Liver (tissue), 9 donors: Measurements from ENCODE around the gene DENND4C. TPM values are rescaled to one million over a fixed set of nuclear protein-coding genes. Genes with fewer than 3 reads are reported as not detected.

Source experiments
- DNase-seq: peaks from one replicate; pipeline ENCODE4 v3.0.0-alpha.2; 2017; ENCODE audit warnings: low spot score
- H3K27ac ChIP-seq, 2 donors: one replicate each; pipeline ENCODE4 v1.7.0; 2013; ENCODE audit warnings: inconsistent platforms in 2 of 2, low read length in 2 of 2, control low read depth in 1 of 2, low read depth in 1 of 2, mild to moderate bottlenecking in 1 of 2
- H3K27me3 ChIP-seq, 4 donors: one replicate each; pipeline versions ENCODE4 v1.6.1 to v1.7.0; 2013; ENCODE audit warnings: low read length in 3 of 4, inconsistent platforms in 1 of 4, mild to moderate bottlenecking in 1 of 4, moderate library complexity in 1 of 4; ENCODE audit not compliant: control insufficient read depth in 4 of 4, insufficient read depth in 4 of 4
- H3K36me3 ChIP-seq, 4 donors: one replicate each; pipeline versions ENCODE4 v1.6.1 to v1.7.0; 2013; ENCODE audit warnings: low read length in 3 of 4, mild to moderate bottlenecking in 3 of 4, low read depth in 1 of 4, moderate library complexity in 1 of 4; ENCODE audit not compliant: control insufficient read depth in 4 of 4, insufficient read depth in 3 of 4
- H3K4me1 ChIP-seq, 4 donors: one replicate each; pipeline versions ENCODE4 v1.6.1 to v1.7.0; 2013; ENCODE audit warnings: low read length in 3 of 4, mild to moderate bottlenecking in 3 of 4, moderate library complexity in 1 of 4; ENCODE audit not compliant: control insufficient read depth in 4 of 4, insufficient read depth in 4 of 4
- H3K4me3 ChIP-seq, 3 donors: one replicate each; pipeline versions ENCODE4 v1.6.1 to v1.7.0; 2013; ENCODE audit warnings: low read length in 3 of 3, control low read depth in 1 of 3, low read depth in 1 of 3, mild to moderate bottlenecking in 1 of 3
- H3K9ac ChIP-seq, 2 donors: one replicate each; pipeline ENCODE4 v1.7.0; 2013; ENCODE audit warnings: low read length in 2 of 2, mild to moderate bottlenecking in 2 of 2, moderate library complexity in 2 of 2, control low read depth in 1 of 2, low read depth in 1 of 2
- H3K9me3 ChIP-seq, 4 donors: one replicate each; pipeline versions ENCODE4 v1.6.1 to v1.7.0; 2013; ENCODE audit warnings: low read length in 3 of 4; ENCODE audit not compliant: control insufficient read depth in 4 of 4
- EGR1 ChIP-seq, 2 donors: IDR thresholded peaks; 2 replicates each; pipeline ENCODE4 v1.6.1; 2016 to 2018; ENCODE audit warnings: antibody characterized with exemption in 2 of 2, low read depth in 2 of 2
- FOXA1 ChIP-seq: IDR thresholded peaks from 2 replicates; pipeline ENCODE4 v1.6.1; 2016; ENCODE audit warnings: antibody characterized with exemption
- FOXA2 ChIP-seq: IDR thresholded peaks from 2 replicates; pipeline ENCODE4 v1.6.1; 2016; ENCODE audit warnings: antibody characterized with exemption
- GABPA ChIP-seq, 2 donors: IDR thresholded peaks in 1 of 2; conservative IDR thresholded peaks in 1 of 2; 2 replicates each; pipeline ENCODE4 v1.6.1; 2016; ENCODE audit warnings: antibody characterized with exemption in 2 of 2, mild to moderate bottlenecking in 1 of 2, moderate library complexity in 1 of 2
- HNF4A ChIP-seq, 2 donors: conservative IDR thresholded peaks; 2 replicates each; pipeline ENCODE4 v1.6.1; 2016; ENCODE audit warnings: antibody characterized with exemption in 2 of 2, mild to moderate bottlenecking in 2 of 2
- HNF4G ChIP-seq: IDR thresholded peaks from 2 replicates; pipeline ENCODE4 v1.6.1; 2016; ENCODE audit warnings: antibody characterized with exemption
- JUND ChIP-seq, 2 donors: IDR thresholded peaks; 2 replicates each; pipeline ENCODE4 v1.6.1; 2016; ENCODE audit warnings: antibody characterized with exemption in 2 of 2
- RAD21 ChIP-seq, 2 donors: IDR thresholded peaks; 2 replicates each; pipeline ENCODE4 v1.6.1; 2016; ENCODE audit warnings: antibody characterized with exemption in 2 of 2, mild to moderate bottlenecking in 2 of 2
- RXRA ChIP-seq, 2 donors: IDR thresholded peaks; 2 replicates each; pipeline ENCODE4 v1.6.1; 2017 to 2018; ENCODE audit warnings: antibody characterized with exemption in 2 of 2, mild to moderate bottlenecking in 1 of 2
- SP1 ChIP-seq: IDR thresholded peaks from 2 replicates; pipeline ENCODE4 v1.6.1; 2018; ENCODE audit warnings: antibody characterized with exemption, mild to moderate bottlenecking
- TAF1 ChIP-seq: conservative IDR thresholded peaks from 2 replicates; pipeline ENCODE4 v1.6.1; 2016; ENCODE audit warnings: antibody characterized with exemption, mild to moderate bottlenecking
- YY1 ChIP-seq: IDR thresholded peaks from 2 replicates; pipeline ENCODE4 v1.6.1; 2016; ENCODE audit warnings: antibody characterized with exemption, mild to moderate bottlenecking
- WGBS: extraction: QIAGEN DNeasy Blood & Tissue Kit; methylation state at CpG from one replicate; pipeline ENCODE4 v1.1.7; 2013; 5-methylcytosine and 5-hydroxymethylcytosine counted together
- polyA plus RNA-seq, 2 donors: library from polyadenylated mRNA; stranded (reverse) in 1 of 2; unstranded in 1 of 2; fragments of 200-250 nt in 1 of 2; fragments of >200 nt in 1 of 2; fragmentation: Nextera tagmentation in 1 of 2; extraction: Ambion mirVana in 1 of 2; gene quantifications; one replicate each; pipeline versions ENCODE4 v1.2.1 to v1.2.3, GENCODE V29; 2013 to 2015
- total RNA-seq, 2 donors: library from RNA; depleted of rRNA; stranded (reverse); fragments of >200 nt; gene quantifications; one replicate each; pipeline ENCODE4 v1.2.3, GENCODE V29; 2014
- TF ChIP-seq, protein P1 (sequence below): IDR thresholded peaks from 2 replicates; pipeline ENCODE4 v1.6.1; 2016; ENCODE audit warnings: antibody characterized with exemption
- TF ChIP-seq, protein P2 (sequence below): IDR thresholded peaks from 2 replicates; pipeline ENCODE4 v1.6.1; 2016; ENCODE audit warnings: antibody characterized with exemption
- TF ChIP-seq, protein P3 (sequence below): IDR thresholded peaks from 2 replicates; pipeline ENCODE4 v1.6.1; 2016; ENCODE audit warnings: antibody characterized with exemption
- TF ChIP-seq, protein P4 (sequence below): IDR thresholded peaks from 2 replicates; pipeline ENCODE4 v1.6.1; 2016; ENCODE audit warnings: antibody characterized with exemption, mild to moderate bottlenecking
- donor health status: healthy.
- donor health status: healthy.
- donor health status: healthy.
- donor health status: healthy.
- donor health status: healthy.

The DENND4C gene
- total and polyA plus RNA-seq, 4 donors, result 6.9 to 54.9 (median 14.8) TPM

DNA sequence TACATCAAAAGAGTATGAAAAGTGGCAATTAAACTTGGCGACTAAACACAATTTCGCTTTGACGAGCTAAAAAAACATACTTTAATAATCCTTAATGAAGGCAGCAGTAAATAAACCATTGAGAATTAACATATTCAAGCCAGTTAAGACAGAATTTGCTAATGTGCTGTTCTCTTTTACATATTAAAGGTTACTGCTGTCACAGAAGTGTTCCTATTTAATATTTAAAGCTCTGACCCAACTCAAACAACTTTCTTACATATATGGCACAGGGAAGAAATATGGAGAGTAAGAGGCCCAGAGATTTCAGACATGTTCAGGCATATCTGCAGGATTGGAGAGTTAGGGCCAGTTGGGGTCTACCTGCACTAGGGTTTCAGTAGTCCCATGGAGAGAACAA lies 16.7 kb upstream of the DENND4C start:
- no peaks in the 10 kb centered on the region for H3K9me3 ChIP-seq
- no peak overlapping the region for H3K27ac ChIP-seq
- H3K27me3 ChIP-seq, result no peaks in the 10 kb centered on the region
- no peaks in the 10 kb centered on the region for H3K36me3 ChIP-seq
- no peaks in the 10 kb centered on the region for H3K4me1 ChIP-seq
- H3K4me3 ChIP-seq, result no peak overlapping the region
- 98% methylated on average over 3 of the region's 3 CpGs for WGBS
- H3K9ac ChIP-seq, result no peak overlapping the region
- no peak for DNase-seq
- TF ChIP-seq, protein P1, sequence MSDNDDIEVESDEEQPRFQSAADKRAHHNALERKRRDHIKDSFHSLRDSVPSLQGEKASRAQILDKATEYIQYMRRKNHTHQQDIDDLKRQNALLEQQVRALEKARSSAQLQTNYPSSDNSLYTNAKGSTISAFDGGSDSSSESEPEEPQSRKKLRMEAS, result no peak
- no peak for TF ChIP-seq HNF4A (conservative IDR thresholded peaks at IDR 0.05)
- no peak for TF ChIP-seq RAD21 (IDR thresholded peaks at IDR 0.05)

DNA sequence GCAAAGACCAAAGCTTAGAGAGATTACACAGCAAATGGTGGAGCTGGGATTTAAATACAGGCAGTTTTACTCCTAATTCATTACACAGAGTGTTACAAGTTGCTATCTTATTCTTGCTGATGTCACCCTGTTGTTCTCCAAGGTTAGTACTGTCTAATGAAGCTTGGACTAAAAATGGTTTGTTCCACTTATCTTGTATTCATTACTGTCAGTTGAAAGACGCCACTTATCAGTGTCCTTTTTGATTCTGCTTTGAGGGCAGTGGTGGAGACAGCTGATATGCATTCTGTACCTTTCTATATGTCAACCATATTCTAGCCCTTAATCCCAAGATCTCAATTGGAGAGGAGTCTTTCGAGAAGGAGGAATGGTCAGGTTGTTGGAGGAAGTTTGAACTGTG lies 14.0 kb upstream of the DENND4C start:
- no peak for TF ChIP-seq JUND (IDR thresholded peaks at IDR 0.05)
- TF ChIP-seq FOXA1, result no peak
- TF ChIP-seq EGR1 (IDR thresholded peaks at IDR 0.05; ENCODE audit: low read depth in 2 of 2), result no peak
- TF ChIP-seq HNF4A (conservative IDR thresholded peaks at IDR 0.05), result no peak
- TF ChIP-seq HNF4G, result no peak
- TF ChIP-seq SP1, result no peak
- TF ChIP-seq FOXA2, result no peak
- no peak for TF ChIP-seq YY1
- no peak for TF ChIP-seq RAD21 (IDR thresholded peaks at IDR 0.05)
- TF ChIP-seq, protein P1, result no peak
- TF ChIP-seq GABPA (IDR thresholded peaks at IDR 0.05 in 1 of 2, conservative IDR thresholded peaks at IDR 0.05 in 1 of 2), result no peak
- TF ChIP-seq, protein P2, sequence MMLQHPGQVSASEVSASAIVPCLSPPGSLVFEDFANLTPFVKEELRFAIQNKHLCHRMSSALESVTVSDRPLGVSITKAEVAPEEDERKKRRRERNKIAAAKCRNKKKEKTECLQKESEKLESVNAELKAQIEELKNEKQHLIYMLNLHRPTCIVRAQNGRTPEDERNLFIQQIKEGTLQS, result no peak
- no peak for TF ChIP-seq TAF1
- TF ChIP-seq, protein P3, sequence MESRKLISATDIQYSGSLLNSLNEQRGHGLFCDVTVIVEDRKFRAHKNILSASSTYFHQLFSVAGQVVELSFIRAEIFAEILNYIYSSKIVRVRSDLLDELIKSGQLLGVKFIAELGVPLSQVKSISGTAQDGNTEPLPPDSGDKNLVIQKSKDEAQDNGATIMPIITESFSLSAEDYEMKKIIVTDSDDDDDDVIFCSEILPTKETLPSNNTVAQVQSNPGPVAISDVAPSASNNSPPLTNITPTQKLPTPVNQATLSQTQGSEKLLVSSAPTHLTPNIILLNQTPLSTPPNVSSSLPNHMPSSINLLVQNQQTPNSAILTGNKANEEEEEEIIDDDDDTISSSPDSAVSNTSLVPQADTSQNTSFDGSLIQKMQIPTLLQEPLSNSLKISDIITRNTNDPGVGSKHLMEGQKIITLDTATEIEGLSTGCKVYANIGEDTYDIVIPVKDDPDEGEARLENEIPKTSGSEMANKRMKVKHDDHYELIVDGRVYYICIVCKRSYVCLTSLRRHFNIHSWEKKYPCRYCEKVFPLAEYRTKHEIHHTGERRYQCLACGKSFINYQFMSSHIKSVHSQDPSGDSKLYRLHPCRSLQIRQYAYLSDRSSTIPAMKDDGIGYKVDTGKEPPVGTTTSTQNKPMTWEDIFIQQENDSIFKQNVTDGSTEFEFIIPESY, result no peak
- no peak for TF ChIP-seq RXRA (IDR thresholded peaks at IDR 0.05)
- TF ChIP-seq, protein P4, sequence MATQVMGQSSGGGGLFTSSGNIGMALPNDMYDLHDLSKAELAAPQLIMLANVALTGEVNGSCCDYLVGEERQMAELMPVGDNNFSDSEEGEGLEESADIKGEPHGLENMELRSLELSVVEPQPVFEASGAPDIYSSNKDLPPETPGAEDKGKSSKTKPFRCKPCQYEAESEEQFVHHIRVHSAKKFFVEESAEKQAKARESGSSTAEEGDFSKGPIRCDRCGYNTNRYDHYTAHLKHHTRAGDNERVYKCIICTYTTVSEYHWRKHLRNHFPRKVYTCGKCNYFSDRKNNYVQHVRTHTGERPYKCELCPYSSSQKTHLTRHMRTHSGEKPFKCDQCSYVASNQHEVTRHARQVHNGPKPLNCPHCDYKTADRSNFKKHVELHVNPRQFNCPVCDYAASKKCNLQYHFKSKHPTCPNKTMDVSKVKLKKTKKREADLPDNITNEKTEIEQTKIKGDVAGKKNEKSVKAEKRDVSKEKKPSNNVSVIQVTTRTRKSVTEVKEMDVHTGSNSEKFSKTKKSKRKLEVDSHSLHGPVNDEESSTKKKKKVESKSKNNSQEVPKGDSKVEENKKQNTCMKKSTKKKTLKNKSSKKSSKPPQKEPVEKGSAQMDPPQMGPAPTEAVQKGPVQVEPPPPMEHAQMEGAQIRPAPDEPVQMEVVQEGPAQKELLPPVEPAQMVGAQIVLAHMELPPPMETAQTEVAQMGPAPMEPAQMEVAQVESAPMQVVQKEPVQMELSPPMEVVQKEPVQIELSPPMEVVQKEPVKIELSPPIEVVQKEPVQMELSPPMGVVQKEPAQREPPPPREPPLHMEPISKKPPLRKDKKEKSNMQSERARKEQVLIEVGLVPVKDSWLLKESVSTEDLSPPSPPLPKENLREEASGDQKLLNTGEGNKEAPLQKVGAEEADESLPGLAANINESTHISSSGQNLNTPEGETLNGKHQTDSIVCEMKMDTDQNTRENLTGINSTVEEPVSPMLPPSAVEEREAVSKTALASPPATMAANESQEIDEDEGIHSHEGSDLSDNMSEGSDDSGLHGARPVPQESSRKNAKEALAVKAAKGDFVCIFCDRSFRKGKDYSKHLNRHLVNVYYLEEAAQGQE, result no peak
- H3K4me1 ChIP-seq, result no peaks in the 10 kb centered on the region
- 85% methylated on average over 2 of the region's 2 CpGs for WGBS

More for the DNA sequence above, 14.0 kb upstream of the DENND4C start:
- H3K27ac ChIP-seq, result no peak overlapping the region
- no peaks in the 10 kb centered on the region for H3K9me3 ChIP-seq
- no peak overlapping the region for H3K9ac ChIP-seq
- no peak for DNase-seq
- H3K36me3 ChIP-seq, result no peaks in the 10 kb centered on the region
- no peaks in the 10 kb centered on the region for H3K27me3 ChIP-seq
- no peak overlapping the region for H3K4me3 ChIP-seq
